HFFc6 (cell line): ENCODE data around the gene UFD1. TPM values are rescaled to one million over a fixed set of nuclear protein-coding genes. Genes with fewer than 3 reads are reported as not detected.

Experiments used
- DNase-seq: peaks from one replicate; pipeline ENCODE4 v3.0.0-alpha.2; 2018
- H3K27ac Mint-ChIP-seq: 2 replicates; pipeline ENCODE4 v1.8.0; 2020; ENCODE audit warnings: mild to moderate bottlenecking, mixed read lengths
- H3K27me3 Mint-ChIP-seq: 2 replicates; pipeline ENCODE4 v1.8.0; 2021; ENCODE audit warnings: mild to moderate bottlenecking, moderate library complexity, mixed read lengths; ENCODE audit not compliant: insufficient read depth
- H3K36me3 Mint-ChIP-seq: 2 replicates; pipeline ENCODE4 v1.8.0; 2021; ENCODE audit warnings: low read depth, mixed read lengths
- H3K4me1 Mint-ChIP-seq: 2 replicates; pipeline ENCODE4 v1.8.0; 2020; ENCODE audit warnings: low read depth, mixed read lengths
- H3K4me3 Mint-ChIP-seq: 2 replicates; pipeline ENCODE4 v1.8.0; 2020; ENCODE audit warnings: mild to moderate bottlenecking, moderate library complexity, mixed read lengths
- H3K9me3 Mint-ChIP-seq: 2 replicates; pipeline ENCODE4 v1.8.0; 2020; ENCODE audit warnings: mild to moderate bottlenecking, mixed read lengths
- CTCF ChIP-seq: fragments of 200-600 bp; sonication (generic); IDR thresholded peaks from 2 replicates; pipeline ENCODE4 v1.5.0; 2021; ENCODE audit warnings: antibody characterized with exemption, mild to moderate bottlenecking
- total RNA-seq, 6 experiments: library from RNA; stranded (reverse); fragmentation: NEBNext Ultra II Directional; extraction: Animal tissue kit (Norgen Biotek cat#: 25700); gene quantifications; 2 replicates in 1 of 6; 3 replicates in 5 of 6; pipeline ENCODE4 v1.2.3, GENCODE V29; 2021

The UFD1 gene
- total RNA-seq, 6 experiments from 2014 or later = 94.9 to 134 (median 113) TPM

- DNase-seq = no peak
- no peak for TF ChIP-seq CTCF
- Mint-ChIP-seq H3K9me3 (no peaks in the 10 kb centered on the region), H3K4me1 (peaks cover 3% of the 10 kb centered on the region), H3K4me3 (no peak overlapping the region), H3K36me3 (0 out of 2 replicates have a peak, but pooled peaks cover 3% of the 10 kb centered on the region), H3K27ac (no peak overlapping the region), H3K27me3 (peaks cover 22% of the 10 kb centered on the region)
Observed at GRCh38 chr22:19522190-19522880, 43.3 kb upstream of the UFD1 start.

GRCh38 chr22:19520566-19521305 lies 41.7 kb upstream of the UFD1 start:
- Mint-ChIP-seq H3K27me3 (peaks cover 17% of the 10 kb centered on the region), H3K27ac (no peak overlapping the region), H3K36me3 (peaks cover 5% of the 10 kb centered on the region; the same call in 1 of the 2 replicates), H3K4me3 (no peak overlapping the region), H3K4me1 (no peaks in the 10 kb centered on the region), H3K9me3 (no peaks in the 10 kb centered on the region)
- DNase-seq = no peak
- TF ChIP-seq CTCF = no peak

GRCh38 chr22:19520007-19520406 lies 41.0 kb upstream of the UFD1 start:
- no peak for TF ChIP-seq CTCF
- Mint-ChIP-seq H3K9me3 (no peaks in the 10 kb centered on the region), H3K36me3 (peaks cover 9% of the 10 kb centered on the region; the same call in 1 of the 2 replicates), H3K27ac (no peak overlapping the region), H3K27me3 (peaks cover 14% of the 10 kb centered on the region), H3K4me3 (no peak overlapping the region), H3K4me1 (no peaks in the 10 kb centered on the region)
- DNase-seq = no peak

- DNase-seq = no peak
- Mint-ChIP-seq H3K27ac (no peak overlapping the region), H3K9me3 (no peaks in the 10 kb centered on the region), H3K4me1 (no peaks in the 10 kb centered on the region), H3K27me3 (peaks cover 11% of the 10 kb centered on the region), H3K36me3 (peaks cover 13% of the 10 kb centered on the region), H3K4me3 (no peak overlapping the region)
- TF ChIP-seq CTCF = no peak
Observed at GRCh38 chr22:19519041-19519926, 40.3 kb upstream of the UFD1 start.

GRCh38 chr22:19518635-19519034 lies 39.6 kb upstream of the UFD1 start:
- H3K4me1 Mint-ChIP-seq = no peaks in the 10 kb centered on the region
- no peaks in the 10 kb centered on the region for H3K9me3 Mint-ChIP-seq
- no peak overlapping the region for H3K4me3 Mint-ChIP-seq
- no peak for DNase-seq
- peaks cover 20% of the 10 kb centered on the region for H3K36me3 Mint-ChIP-seq
- peaks cover 7% of the 10 kb centered on the region for H3K27me3 Mint-ChIP-seq
- no peak for TF ChIP-seq CTCF
- no peak overlapping the region for H3K27ac Mint-ChIP-seq
